Measurements from ENCODE around the gene PSME3IP1. TPM values are rescaled to one million over a fixed set of nuclear protein-coding genes. Genes with fewer than 3 reads are reported as not detected.

PSME3IP1 gene
- total RNA-seq, 1 donor from 2014 or later: 51.3 TPM

- Mint-ChIP-seq H3K9me3 (ENCODE audit: low read depth) (no peaks in the 10 kb centered on the region), H3K27me3 (ENCODE audit: low read depth) (no peaks in the 10 kb centered on the region), H3K4me1 (ENCODE audit: low read depth) (peaks cover 13% of the 10 kb centered on the region), H3K4me3 (ENCODE audit: unreplicated experiment) (no peak overlapping the region), H3K27ac (ENCODE audit: unreplicated experiment) (no peak overlapping the region), H3K36me3 (ENCODE audit: low read depth) (peaks cover 1% of the 10 kb centered on the region)
- DNase-seq (ENCODE audit: low spot score): no peak
- TF ChIP-seq CTCF (IDR thresholded peaks at IDR 0.05): no peak
Measured at GRCh38 chr16:57145046-57146021, 40.5 kb downstream of the PSME3IP1 start.

GRCh38 chr16:57144027-57144426, 41.8 kb downstream of the PSME3IP1 start:
- Mint-ChIP-seq H3K9me3 (ENCODE audit: low read depth) (no peaks in the 10 kb centered on the region), H3K4me1 (ENCODE audit: low read depth) (peaks cover 24% of the 10 kb centered on the region), H3K27ac (ENCODE audit: unreplicated experiment) (no peak overlapping the region), H3K36me3 (ENCODE audit: low read depth) (peaks cover 1% of the 10 kb centered on the region), H3K4me3 (ENCODE audit: unreplicated experiment) (no peak overlapping the region), H3K27me3 (ENCODE audit: low read depth) (no peaks in the 10 kb centered on the region)
- TF ChIP-seq CTCF (IDR thresholded peaks at IDR 0.05): no peak
- no peak for DNase-seq (ENCODE audit: low spot score)

GRCh38 chr16:57143149-57143921, 42.5 kb downstream of the PSME3IP1 start:
- Mint-ChIP-seq H3K9me3 (ENCODE audit: low read depth) (no peaks in the 10 kb centered on the region), H3K4me1 (ENCODE audit: low read depth) (peaks cover 24% of the 10 kb centered on the region), H3K27ac (ENCODE audit: unreplicated experiment) (no peak overlapping the region), H3K27me3 (ENCODE audit: low read depth) (no peaks in the 10 kb centered on the region), H3K36me3 (ENCODE audit: low read depth) (peaks cover 1% of the 10 kb centered on the region), H3K4me3 (ENCODE audit: unreplicated experiment) (no peak overlapping the region)
- no peak for DNase-seq (ENCODE audit: low spot score)
- TF ChIP-seq CTCF (IDR thresholded peaks at IDR 0.05): no peak

- DNase-seq (ENCODE audit: low spot score): no peak
- H3K36me3 Mint-ChIP-seq (ENCODE audit: low read depth): peaks cover 1% of the 10 kb centered on the region
- TF ChIP-seq CTCF (IDR thresholded peaks at IDR 0.05): no peak
- peaks cover 16% of the 10 kb centered on the region for H3K4me1 Mint-ChIP-seq (ENCODE audit: low read depth)
- H3K4me3 Mint-ChIP-seq (ENCODE audit: unreplicated experiment): no peak overlapping the region
- H3K27ac Mint-ChIP-seq (ENCODE audit: unreplicated experiment): no peak overlapping the region
- no peaks in the 10 kb centered on the region for H3K9me3 Mint-ChIP-seq (ENCODE audit: low read depth)
- H3K27me3 Mint-ChIP-seq (ENCODE audit: low read depth): no peaks in the 10 kb centered on the region
Measured at GRCh38 chr16:57141822-57142631, 43.8 kb downstream of the PSME3IP1 start.

Data from chondrocyte (in vitro differentiated cells).